Measurements from ENCODE around the gene CAMTA1. TPM values are rescaled to one million over a fixed set of nuclear protein-coding genes. Genes with fewer than 3 reads are reported as not detected.

CAMTA1 gene
- total and polyA plus RNA-seq, 4 donors = 78.7 to 438 (median 173) TPM

- H3K36me3 ChIP-seq (ENCODE audit: control insufficient read depth in 1 of 2, insufficient read depth in 2 of 2, low read length in 1 of 2) = no peaks in the 10 kb centered on the region
- no peaks in the 10 kb centered on the region for H3K4me1 ChIP-seq (ENCODE audit: control insufficient read depth in 1 of 2, insufficient read depth in 2 of 2, low read length in 2 of 2)
- H3K4me3 ChIP-seq (ENCODE audit: low read length in 2 of 2) = no peak overlapping the region
- no peaks in the 10 kb centered on the region for H3K27me3 ChIP-seq (ENCODE audit: control insufficient read depth in 1 of 2, insufficient read depth in 2 of 2, low read length in 1 of 2)
- ATAC-seq (ENCODE audit: low FRiP score) = no peak
- 80% methylated on average over 10 of the region's 10 CpGs for WGBS, 2 donors
- H3K9me3 ChIP-seq (ENCODE audit: control insufficient read depth, low read length) = no peaks in the 10 kb centered on the region
- intact Hi-C loops (cut with DNase I) = no loop called here
- DNase-seq = peak in 1 of 2 donors; percentile 32
- H3K27ac ChIP-seq (ENCODE audit: low read depth in 1 of 2, low read length in 2 of 2) = no peak overlapping the region
These were observed 753.9 kb downstream of the CAMTA1 start for GRCh38 chr1:7538849-7539768.

- intact Hi-C loops (cut with DNase I) = no loop called here
- no peak overlapping the region for H3K4me3 ChIP-seq (ENCODE audit: low read length in 2 of 2)
- H3K4me1 ChIP-seq (ENCODE audit: control insufficient read depth in 1 of 2, insufficient read depth in 2 of 2, low read length in 2 of 2) = no peaks in the 10 kb centered on the region
- H3K27ac ChIP-seq (ENCODE audit: low read depth in 1 of 2, low read length in 2 of 2) = no peak overlapping the region
- peak; percentile 45 to 55 for DNase-seq
- 72 to 78% methylated on average over 7 of the region's 7 CpGs for WGBS, 2 donors
- no peaks in the 10 kb centered on the region for H3K36me3 ChIP-seq (ENCODE audit: control insufficient read depth in 1 of 2, insufficient read depth in 2 of 2, low read length in 1 of 2)
- no peak for ATAC-seq (ENCODE audit: low FRiP score)
- no peaks in the 10 kb centered on the region for H3K27me3 ChIP-seq (ENCODE audit: control insufficient read depth in 1 of 2, insufficient read depth in 2 of 2, low read length in 1 of 2)
- no peaks in the 10 kb centered on the region for H3K9me3 ChIP-seq (ENCODE audit: control insufficient read depth, low read length)
These were observed 754.5 kb downstream of the CAMTA1 start for GRCh38 chr1:7539769-7540175.

DNA sequence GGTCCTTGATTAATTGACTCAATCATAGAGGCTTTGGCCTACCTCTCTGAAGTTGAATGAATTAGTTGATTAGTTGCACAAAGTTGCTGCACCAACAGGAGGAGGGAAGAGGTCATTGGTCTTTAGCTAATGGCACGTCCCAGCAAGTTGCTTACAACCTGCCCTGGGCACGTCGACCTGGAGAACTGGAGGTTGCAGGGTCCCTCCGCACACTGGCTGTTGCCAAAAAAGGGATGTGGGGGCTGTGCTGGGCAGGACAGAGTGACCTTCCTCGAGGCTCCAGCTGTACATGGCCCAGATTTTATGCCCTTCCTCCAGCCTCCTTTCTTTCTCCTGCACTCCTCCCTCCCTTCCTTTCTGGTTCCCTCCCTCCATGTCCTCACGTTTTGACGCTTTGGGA lies 755.6 kb downstream of the CAMTA1 start:
- ATAC-seq (ENCODE audit: low FRiP score) (no peak), DNase-seq (peak in 1 of 2 donors; percentile 41)
- 87 to 90% methylated on average over 7 of the region's 7 CpGs for WGBS, 2 donors
- Histone ChIP-seq H3K9me3 (ENCODE audit: control insufficient read depth, low read length) (no peaks in the 10 kb centered on the region), H3K4me1 (ENCODE audit: control insufficient read depth in 1 of 2, insufficient read depth in 2 of 2, low read length in 2 of 2) (no peaks in the 10 kb centered on the region), H3K36me3 (ENCODE audit: control insufficient read depth in 1 of 2, insufficient read depth in 2 of 2, low read length in 1 of 2) (no peaks in the 10 kb centered on the region), H3K27me3 (ENCODE audit: control insufficient read depth in 1 of 2, insufficient read depth in 2 of 2, low read length in 1 of 2) (no peaks in the 10 kb centered on the region), H3K4me3 (ENCODE audit: low read length in 2 of 2) (no peak overlapping the region), H3K27ac (ENCODE audit: low read depth in 1 of 2, low read length in 2 of 2) (no peak overlapping the region)
- intact Hi-C loops (cut with DNase I) = no loop called here

DNA sequence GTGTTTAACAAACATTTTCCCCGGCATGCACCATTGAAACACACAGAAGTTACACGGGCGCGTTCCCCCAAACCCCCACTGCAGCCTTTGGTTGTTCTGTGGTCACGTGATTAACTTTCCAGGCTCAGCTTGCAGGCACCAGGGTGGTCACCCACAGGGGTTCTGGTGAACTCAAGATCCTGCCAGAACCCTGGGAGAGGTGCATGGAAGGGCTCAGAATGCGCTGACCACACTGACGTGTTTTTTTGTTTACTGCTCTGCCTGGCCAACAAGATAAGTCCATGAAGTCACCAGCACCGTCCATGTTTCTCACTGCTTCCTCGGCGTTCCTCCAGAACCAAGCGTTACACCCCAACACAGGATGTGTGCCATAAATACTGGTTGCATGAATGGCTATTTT lies 756.4 kb downstream of the CAMTA1 start:
- Histone ChIP-seq H3K4me1 (ENCODE audit: control insufficient read depth in 1 of 2, insufficient read depth in 2 of 2, low read length in 2 of 2) (no peaks in the 10 kb centered on the region), H3K9me3 (ENCODE audit: control insufficient read depth, low read length) (no peaks in the 10 kb centered on the region), H3K27ac (ENCODE audit: low read depth in 1 of 2, low read length in 2 of 2) (no peak overlapping the region), H3K4me3 (ENCODE audit: low read length in 2 of 2) (no peak overlapping the region), H3K36me3 (ENCODE audit: control insufficient read depth in 1 of 2, insufficient read depth in 2 of 2, low read length in 1 of 2) (no peaks in the 10 kb centered on the region), H3K27me3 (ENCODE audit: control insufficient read depth in 1 of 2, insufficient read depth in 2 of 2, low read length in 1 of 2) (no peaks in the 10 kb centered on the region)
- no peak for ATAC-seq (ENCODE audit: low FRiP score)
- intact Hi-C loops (cut with DNase I) = no loop called here
- WGBS, 2 donors = 86 to 89% methylated on average over 11 of the region's 11 CpGs
- DNase-seq = peak; percentile 21 to 61

DNA sequence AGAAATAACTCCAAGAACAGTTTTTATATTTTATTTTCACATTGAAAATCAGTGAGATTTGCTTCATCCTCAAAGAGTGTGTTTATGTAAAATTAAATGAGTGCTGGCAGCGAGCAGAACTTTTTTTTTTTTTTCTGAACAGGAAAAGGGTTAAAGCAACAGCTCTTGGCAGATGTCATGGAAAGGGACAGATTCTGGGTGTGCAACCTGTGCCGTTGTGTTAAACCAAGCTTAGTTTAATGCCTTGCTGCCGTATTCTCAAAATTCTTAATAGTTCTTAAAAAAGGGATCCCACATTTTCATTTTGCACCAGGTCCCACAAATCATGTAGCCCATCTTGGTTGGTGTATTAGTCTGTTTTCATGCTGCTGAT lies 758.5 kb downstream of the CAMTA1 start:
- Histone ChIP-seq H3K27me3 (ENCODE audit: control insufficient read depth in 1 of 2, insufficient read depth in 2 of 2, low read length in 1 of 2) (no peaks in the 10 kb centered on the region), H3K9me3 (ENCODE audit: control insufficient read depth, low read length) (no peaks in the 10 kb centered on the region), H3K4me1 (ENCODE audit: control insufficient read depth in 1 of 2, insufficient read depth in 2 of 2, low read length in 2 of 2) (no peaks in the 10 kb centered on the region), H3K4me3 (ENCODE audit: low read length in 2 of 2) (no peak overlapping the region), H3K36me3 (ENCODE audit: control insufficient read depth in 1 of 2, insufficient read depth in 2 of 2, low read length in 1 of 2) (no peaks in the 10 kb centered on the region), H3K27ac (ENCODE audit: low read depth in 1 of 2, low read length in 2 of 2) (no peak overlapping the region)
- intact Hi-C loops (cut with DNase I) = no loop called here
- WGBS, 2 donors = 30 to 45% methylated on average over 3 of the region's 3 CpGs
- ATAC-seq (ENCODE audit: low FRiP score) (no peak), DNase-seq (no peak)

GRCh38 chr1:7549277-7550161 lies 764.3 kb downstream of the CAMTA1 start:
- H3K27me3 ChIP-seq (ENCODE audit: control insufficient read depth in 1 of 2, insufficient read depth in 2 of 2, low read length in 1 of 2) = no peaks in the 10 kb centered on the region
- DNase-seq (peak; percentile 49 to 51), ATAC-seq (ENCODE audit: low FRiP score) (peak; percentile 52)
- H3K4me3 ChIP-seq (ENCODE audit: low read length in 2 of 2) = no peak overlapping the region
- no peaks in the 10 kb centered on the region for H3K36me3 ChIP-seq (ENCODE audit: control insufficient read depth in 1 of 2, insufficient read depth in 2 of 2, low read length in 1 of 2)
- H3K27ac ChIP-seq (ENCODE audit: low read depth in 1 of 2, low read length in 2 of 2) = no peak overlapping the region
- peaks cover 3% of the 10 kb centered on the region for H3K9me3 ChIP-seq (ENCODE audit: control insufficient read depth, low read length)
- intact Hi-C loops (cut with DNase I) = no loop called here
- 22 to 23% methylated on average over 9 to 10 of the region's 10 CpGs for WGBS, 2 donors
- peaks cover 0 to 2% of the 10 kb centered on the region in 2 donors for H3K4me1 ChIP-seq (ENCODE audit: control insufficient read depth in 1 of 2, insufficient read depth in 2 of 2, low read length in 2 of 2)

GRCh38 chr1:7550261-7550865 lies 765.1 kb downstream of the CAMTA1 start:
- DNase-seq = peak in 1 of 2 donors; percentile 31
- H3K9me3 ChIP-seq (ENCODE audit: control insufficient read depth, low read length) = peaks cover 3% of the 10 kb centered on the region
- WGBS, 2 donors = 75 to 77% methylated on average over 8 of the region's 8 CpGs
- H3K4me3 ChIP-seq (ENCODE audit: low read length in 2 of 2) = no peak overlapping the region
- H3K27me3 ChIP-seq (ENCODE audit: control insufficient read depth in 1 of 2, insufficient read depth in 2 of 2, low read length in 1 of 2) = no peaks in the 10 kb centered on the region
- no peak overlapping the region for H3K27ac ChIP-seq (ENCODE audit: low read depth in 1 of 2, low read length in 2 of 2)
- no peaks in the 10 kb centered on the region for H3K36me3 ChIP-seq (ENCODE audit: control insufficient read depth in 1 of 2, insufficient read depth in 2 of 2, low read length in 1 of 2)
- intact Hi-C loops (cut with DNase I) = no loop called here
- H3K4me1 ChIP-seq (ENCODE audit: control insufficient read depth in 1 of 2, insufficient read depth in 2 of 2, low read length in 2 of 2) = peaks cover 0 to 2% of the 10 kb centered on the region in 2 donors
- ATAC-seq (ENCODE audit: low FRiP score) = no peak

DNA sequence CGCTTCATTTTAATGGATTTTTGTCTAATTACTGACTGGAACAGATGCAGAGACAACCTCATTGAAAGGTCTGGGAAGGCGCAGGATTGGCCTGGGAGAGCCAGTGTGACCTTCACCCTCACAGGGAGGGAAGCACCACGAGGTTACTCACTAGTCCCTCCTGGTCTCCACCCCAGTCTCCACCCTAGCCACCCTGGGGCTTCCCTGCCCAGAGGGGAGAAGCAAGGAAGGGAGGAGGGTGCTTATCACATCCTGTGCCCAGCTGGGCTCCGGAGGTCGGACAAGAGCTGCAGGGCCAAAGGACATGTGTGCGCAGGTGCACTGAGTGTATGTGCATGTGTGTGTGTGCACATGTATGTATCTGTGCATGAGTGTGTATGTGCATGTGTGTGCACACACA lies 765.7 kb downstream of the CAMTA1 start:
- no peak overlapping the region for H3K27ac ChIP-seq (ENCODE audit: low read depth in 1 of 2, low read length in 2 of 2)
- intact Hi-C loops (cut with DNase I) = no loop called here
- WGBS, 2 donors = 86 to 88% methylated on average over 6 of the region's 6 CpGs
- H3K4me3 ChIP-seq (ENCODE audit: low read length in 2 of 2) = no peak overlapping the region
- no peaks in the 10 kb centered on the region for H3K27me3 ChIP-seq (ENCODE audit: control insufficient read depth in 1 of 2, insufficient read depth in 2 of 2, low read length in 1 of 2)
- no peak for ATAC-seq (ENCODE audit: low FRiP score)
- H3K4me1 ChIP-seq (ENCODE audit: control insufficient read depth in 1 of 2, insufficient read depth in 2 of 2, low read length in 2 of 2) = peaks cover 0 to 2% of the 10 kb centered on the region in 2 donors
- DNase-seq = peak in 1 of 2 donors; percentile 55
- peaks cover 3% of the 10 kb centered on the region for H3K9me3 ChIP-seq (ENCODE audit: control insufficient read depth, low read length)
- no peaks in the 10 kb centered on the region for H3K36me3 ChIP-seq (ENCODE audit: control insufficient read depth in 1 of 2, insufficient read depth in 2 of 2, low read length in 1 of 2)
